ENCODE data around the gene FGF11. TPM values are rescaled to one million over a fixed set of nuclear protein-coding genes. Genes with fewer than 3 reads are reported as not detected.

The FGF11 gene
- total RNA-seq, 1 donor from 2014 or later, result 1.1 TPM

- ATAC-seq, result no peak
- Histone ChIP-seq H3K9me3 (no peaks in the 10 kb centered on the region), H3K27me3 (peaks cover 43% of the 10 kb centered on the region), H3K4me3 (no peak overlapping the region), H3K4me1 (peaks cover 20% of the 10 kb centered on the region), H3K36me3 (no peaks in the 10 kb centered on the region), H3K27ac (no peak overlapping the region)
- DNase-seq, result no peak
- intact Hi-C loops (cut with DNase I), result no loop called here
- TF ChIP-seq CTCF (IDR thresholded peaks at IDR 0.05), result no peak
Measured at GRCh38 chr17:7443499-7444485, 4.5 kb downstream of the FGF11 start.

- H3K27me3 ChIP-seq, result peaks cover 34% of the 10 kb centered on the region
- no peak within 1 kb of the TSS for H3K27ac ChIP-seq
- peak within 1 kb of the TSS; percentile 46 for H3K4me3 ChIP-seq
- H3K4me1 ChIP-seq, result peaks cover 14% of the 10 kb centered on the region
- no peaks in the 10 kb centered on the region for H3K9me3 ChIP-seq
- DNase-seq, result peak; percentile 91
- H3K36me3 ChIP-seq, result no peaks in the 10 kb centered on the region
- TF ChIP-seq CTCF (IDR thresholded peaks at IDR 0.05), result peak; percentile 16
- intact Hi-C loops (cut with DNase I), result no loop called here
- peak; percentile 93 for ATAC-seq
Measured at GRCh38 chr17:7444682-7445618, 5.6 kb downstream of the FGF11 start, which contains the start of gene CHRNB1. TSS of gene CHRNB1 (plus strand) at chr17:7445061. CDS start at chr17:7445128, 67 bp downstream.

- H3K4me3 ChIP-seq, result peak overlapping the region; percentile 46
- TF ChIP-seq CTCF (IDR thresholded peaks at IDR 0.05), result no peak
- peaks cover 7% of the 10 kb centered on the region for H3K4me1 ChIP-seq
- no peak overlapping the region for H3K27ac ChIP-seq
- DNase-seq (no peak), ATAC-seq (peak; percentile 54)
- intact Hi-C loops (cut with DNase I), result no loop called here
- no peaks in the 10 kb centered on the region for H3K36me3 ChIP-seq
- peaks cover 28% of the 10 kb centered on the region for H3K27me3 ChIP-seq
- H3K9me3 ChIP-seq, result no peaks in the 10 kb centered on the region
Measured at GRCh38 chr17:7445619-7445968, 6.3 kb downstream of the FGF11 start.

GRCh38 chr17:7448461-7448860, 9.1 kb downstream of the FGF11 start:
- ATAC-seq (no peak), DNase-seq (no peak)
- no peak overlapping the region for H3K4me3 ChIP-seq
- H3K4me1 ChIP-seq, result peaks cover 4% of the 10 kb centered on the region
- intact Hi-C loops (cut with DNase I), result no loop called here
- H3K36me3 ChIP-seq, result no peaks in the 10 kb centered on the region
- H3K27me3 ChIP-seq, result peaks cover 25% of the 10 kb centered on the region
- no peaks in the 10 kb centered on the region for H3K9me3 ChIP-seq
- TF ChIP-seq CTCF (IDR thresholded peaks at IDR 0.05), result no peak
- no peak overlapping the region for H3K27ac ChIP-seq

- H3K4me3 ChIP-seq, result no peak overlapping the region
- DNase-seq, result no peak
- no peak for ATAC-seq
- no peak overlapping the region for H3K27ac ChIP-seq
- H3K27me3 ChIP-seq, result no peaks in the 10 kb centered on the region
- intact Hi-C loops (cut with DNase I), result no loop called here
- peaks cover 3% of the 10 kb centered on the region for H3K4me1 ChIP-seq
- no peaks in the 10 kb centered on the region for H3K9me3 ChIP-seq
- TF ChIP-seq CTCF (IDR thresholded peaks at IDR 0.05), result no peak
- peaks cover 29% of the 10 kb centered on the region for H3K36me3 ChIP-seq
Measured at GRCh38 chr17:7459961-7460545, 20.7 kb downstream of the FGF11 start.

All from upper lobe of right lung (tissue), 1 donor.